Liver (tissue), 9 donors: ENCODE measurements around the gene BEST1. TPM values are rescaled to one million over a fixed set of nuclear protein-coding genes. Genes with fewer than 3 reads are reported as not detected.
A peak's percentile ranks its signal among the peaks of the same experiment; 100 is the strongest.

Source experiments
- DNase-seq: peaks from one replicate; pipeline ENCODE4 v3.0.0-alpha.2; 2017; ENCODE audit warnings: low spot score
- H3K27ac ChIP-seq, 2 donors: one replicate each; pipeline ENCODE4 v1.7.0; 2013; ENCODE audit warnings: inconsistent platforms in 2 of 2, low read length in 2 of 2, control low read depth in 1 of 2, low read depth in 1 of 2, mild to moderate bottlenecking in 1 of 2
- H3K27me3 ChIP-seq, 4 donors: one replicate each; pipeline versions ENCODE4 v1.6.1 to v1.7.0; 2013; ENCODE audit warnings: low read length in 3 of 4, inconsistent platforms in 1 of 4, mild to moderate bottlenecking in 1 of 4, moderate library complexity in 1 of 4; ENCODE audit not compliant: control insufficient read depth in 4 of 4, insufficient read depth in 4 of 4
- H3K36me3 ChIP-seq, 4 donors: one replicate each; pipeline versions ENCODE4 v1.6.1 to v1.7.0; 2013; ENCODE audit warnings: low read length in 3 of 4, mild to moderate bottlenecking in 3 of 4, low read depth in 1 of 4, moderate library complexity in 1 of 4; ENCODE audit not compliant: control insufficient read depth in 4 of 4, insufficient read depth in 3 of 4
- H3K4me1 ChIP-seq, 4 donors: one replicate each; pipeline versions ENCODE4 v1.6.1 to v1.7.0; 2013; ENCODE audit warnings: low read length in 3 of 4, mild to moderate bottlenecking in 3 of 4, moderate library complexity in 1 of 4; ENCODE audit not compliant: control insufficient read depth in 4 of 4, insufficient read depth in 4 of 4
- H3K4me3 ChIP-seq, 3 donors: one replicate each; pipeline versions ENCODE4 v1.6.1 to v1.7.0; 2013; ENCODE audit warnings: low read length in 3 of 3, control low read depth in 1 of 3, low read depth in 1 of 3, mild to moderate bottlenecking in 1 of 3
- H3K9ac ChIP-seq, 2 donors: one replicate each; pipeline ENCODE4 v1.7.0; 2013; ENCODE audit warnings: low read length in 2 of 2, mild to moderate bottlenecking in 2 of 2, moderate library complexity in 2 of 2, control low read depth in 1 of 2, low read depth in 1 of 2
- H3K9me3 ChIP-seq, 4 donors: one replicate each; pipeline versions ENCODE4 v1.6.1 to v1.7.0; 2013; ENCODE audit warnings: low read length in 3 of 4; ENCODE audit not compliant: control insufficient read depth in 4 of 4
- EGR1 ChIP-seq, 2 donors: IDR thresholded peaks; 2 replicates each; pipeline ENCODE4 v1.6.1; 2016 to 2018; ENCODE audit warnings: antibody characterized with exemption in 2 of 2, low read depth in 2 of 2
- FOXA1 ChIP-seq: IDR thresholded peaks from 2 replicates; pipeline ENCODE4 v1.6.1; 2016; ENCODE audit warnings: antibody characterized with exemption
- FOXA2 ChIP-seq: IDR thresholded peaks from 2 replicates; pipeline ENCODE4 v1.6.1; 2016; ENCODE audit warnings: antibody characterized with exemption
- GABPA ChIP-seq, 2 donors: IDR thresholded peaks in 1 of 2; conservative IDR thresholded peaks in 1 of 2; 2 replicates each; pipeline ENCODE4 v1.6.1; 2016; ENCODE audit warnings: antibody characterized with exemption in 2 of 2, mild to moderate bottlenecking in 1 of 2, moderate library complexity in 1 of 2
- HNF4A ChIP-seq, 2 donors: conservative IDR thresholded peaks; 2 replicates each; pipeline ENCODE4 v1.6.1; 2016; ENCODE audit warnings: antibody characterized with exemption in 2 of 2, mild to moderate bottlenecking in 2 of 2
- HNF4G ChIP-seq: IDR thresholded peaks from 2 replicates; pipeline ENCODE4 v1.6.1; 2016; ENCODE audit warnings: antibody characterized with exemption
- JUND ChIP-seq, 2 donors: IDR thresholded peaks; 2 replicates each; pipeline ENCODE4 v1.6.1; 2016; ENCODE audit warnings: antibody characterized with exemption in 2 of 2
- RXRA ChIP-seq, 2 donors: IDR thresholded peaks; 2 replicates each; pipeline ENCODE4 v1.6.1; 2017 to 2018; ENCODE audit warnings: antibody characterized with exemption in 2 of 2, mild to moderate bottlenecking in 1 of 2
- SP1 ChIP-seq: IDR thresholded peaks from 2 replicates; pipeline ENCODE4 v1.6.1; 2018; ENCODE audit warnings: antibody characterized with exemption, mild to moderate bottlenecking
- TAF1 ChIP-seq: conservative IDR thresholded peaks from 2 replicates; pipeline ENCODE4 v1.6.1; 2016; ENCODE audit warnings: antibody characterized with exemption, mild to moderate bottlenecking
- YY1 ChIP-seq: IDR thresholded peaks from 2 replicates; pipeline ENCODE4 v1.6.1; 2016; ENCODE audit warnings: antibody characterized with exemption, mild to moderate bottlenecking
- WGBS: extraction: QIAGEN DNeasy Blood & Tissue Kit; methylation state at CpG from one replicate; pipeline ENCODE4 v1.1.7; 2013; 5-methylcytosine and 5-hydroxymethylcytosine counted together
- polyA plus RNA-seq, 2 donors: library from polyadenylated mRNA; stranded (reverse) in 1 of 2; unstranded in 1 of 2; fragments of 200-250 nt in 1 of 2; fragments of >200 nt in 1 of 2; fragmentation: Nextera tagmentation in 1 of 2; extraction: Ambion mirVana in 1 of 2; gene quantifications; one replicate each; pipeline versions ENCODE4 v1.2.1 to v1.2.3, GENCODE V29; 2013 to 2015
- total RNA-seq, 2 donors: library from RNA; depleted of rRNA; stranded (reverse); fragments of >200 nt; gene quantifications; one replicate each; pipeline ENCODE4 v1.2.3, GENCODE V29; 2014
- TF ChIP-seq, protein P1 (sequence below): IDR thresholded peaks from 2 replicates; pipeline ENCODE4 v1.6.1; 2016; ENCODE audit warnings: antibody characterized with exemption
- TF ChIP-seq, protein P2 (sequence below): IDR thresholded peaks from 2 replicates; pipeline ENCODE4 v1.6.1; 2016; ENCODE audit warnings: antibody characterized with exemption
- TF ChIP-seq, protein P3 (sequence below): IDR thresholded peaks from 2 replicates; pipeline ENCODE4 v1.6.1; 2016; ENCODE audit warnings: antibody characterized with exemption
- TF ChIP-seq, protein P4 (sequence below): IDR thresholded peaks from 2 replicates; pipeline ENCODE4 v1.6.1; 2016; ENCODE audit warnings: antibody characterized with exemption, mild to moderate bottlenecking
- TF ChIP-seq, protein P5 (sequence below): fragments of 150-350 bp; IDR thresholded peaks from 2 replicates; pipeline ENCODE4 v1.5.1; 2017; ENCODE audit warnings: improper control_type of control experiment, low read depth, low read length; ENCODE audit not compliant: missing input control
- donor health status: healthy.
- donor health status: healthy.
- donor health status: healthy.
- donor health status: healthy.
- donor health status: healthy.

Gene BEST1
- total and polyA plus RNA-seq, 4 donors, result 0.22 to 1.6 (median 1.1) TPM

DNA sequence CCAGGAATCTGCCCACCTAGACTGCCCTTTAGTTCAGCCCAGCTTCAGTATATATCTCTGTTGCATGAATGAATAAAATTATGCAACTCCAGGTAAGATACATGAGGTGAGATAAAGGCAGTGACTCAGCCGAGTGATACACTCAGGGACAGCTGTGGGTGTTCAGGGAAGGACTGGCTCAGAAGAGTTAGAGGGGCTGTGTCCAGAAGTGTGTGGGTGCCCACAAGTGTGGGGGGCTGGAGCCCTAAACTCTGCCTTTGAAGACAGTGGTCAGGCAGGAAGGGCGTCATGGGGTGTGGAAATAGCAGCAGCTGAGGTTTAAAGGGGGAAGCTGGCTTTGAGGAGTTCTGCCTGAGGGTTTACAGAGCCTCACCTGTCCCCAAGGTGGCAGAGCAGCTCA is 9.0 kb downstream of the BEST1 start:
- DNase-seq, result peak; percentile 25
- Histone ChIP-seq H3K4me1 (peaks cover under 1 to 16% (median 11%) of the 10 kb centered on the region in 4 donors), H3K9me3 (no peaks in the 10 kb centered on the region), H3K27me3 (no peaks in the 10 kb centered on the region), H3K9ac (no peak overlapping the region), H3K4me3 (no peak overlapping the region), H3K36me3 (peaks cover 0 to 6% (median 4%) of the 10 kb centered on the region in 4 donors), H3K27ac (no peak overlapping the region)
- TF ChIP-seq TAF1 (no peak), HNF4G (no peak), YY1 (no peak)
- TF ChIP-seq, protein P1, sequence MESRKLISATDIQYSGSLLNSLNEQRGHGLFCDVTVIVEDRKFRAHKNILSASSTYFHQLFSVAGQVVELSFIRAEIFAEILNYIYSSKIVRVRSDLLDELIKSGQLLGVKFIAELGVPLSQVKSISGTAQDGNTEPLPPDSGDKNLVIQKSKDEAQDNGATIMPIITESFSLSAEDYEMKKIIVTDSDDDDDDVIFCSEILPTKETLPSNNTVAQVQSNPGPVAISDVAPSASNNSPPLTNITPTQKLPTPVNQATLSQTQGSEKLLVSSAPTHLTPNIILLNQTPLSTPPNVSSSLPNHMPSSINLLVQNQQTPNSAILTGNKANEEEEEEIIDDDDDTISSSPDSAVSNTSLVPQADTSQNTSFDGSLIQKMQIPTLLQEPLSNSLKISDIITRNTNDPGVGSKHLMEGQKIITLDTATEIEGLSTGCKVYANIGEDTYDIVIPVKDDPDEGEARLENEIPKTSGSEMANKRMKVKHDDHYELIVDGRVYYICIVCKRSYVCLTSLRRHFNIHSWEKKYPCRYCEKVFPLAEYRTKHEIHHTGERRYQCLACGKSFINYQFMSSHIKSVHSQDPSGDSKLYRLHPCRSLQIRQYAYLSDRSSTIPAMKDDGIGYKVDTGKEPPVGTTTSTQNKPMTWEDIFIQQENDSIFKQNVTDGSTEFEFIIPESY, result no peak
- 31% methylated on average over 2 of the region's 2 CpGs for WGBS

DNA sequence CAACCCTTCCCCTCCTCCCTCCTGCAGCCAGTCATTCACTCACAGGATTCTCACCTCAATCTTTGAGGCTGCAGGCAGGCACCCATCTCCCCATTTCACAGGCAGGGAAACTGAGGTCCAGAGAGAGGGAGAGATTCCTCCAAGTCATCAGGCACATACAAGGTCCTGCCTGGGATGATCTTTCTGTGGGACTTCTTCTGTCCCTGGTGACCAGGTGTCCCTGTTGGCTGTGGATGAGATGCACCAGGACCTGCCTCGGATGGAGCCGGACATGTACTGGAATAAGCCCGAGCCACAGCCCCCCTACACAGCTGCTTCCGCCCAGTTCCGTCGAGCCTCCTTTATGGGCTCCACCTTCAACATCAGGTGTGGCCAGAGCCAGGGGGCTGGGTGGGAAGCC is 9.5 kb downstream of the BEST1 start:
- DNase-seq, result peak; percentile 29
- Histone ChIP-seq H3K27me3 (no peaks in the 10 kb centered on the region), H3K27ac (no peak overlapping the region), H3K9ac (no peak overlapping the region), H3K9me3 (no peaks in the 10 kb centered on the region), H3K4me1 (peaks cover 4 to 20% (median 12%) of the 10 kb centered on the region in 4 donors), H3K4me3 (no peak overlapping the region), H3K36me3 (peaks cover 0 to 10% (median 6%) of the 10 kb centered on the region in 4 donors)
- 92% methylated on average over 6 of the region's 6 CpGs for WGBS
- TF ChIP-seq, protein P2, sequence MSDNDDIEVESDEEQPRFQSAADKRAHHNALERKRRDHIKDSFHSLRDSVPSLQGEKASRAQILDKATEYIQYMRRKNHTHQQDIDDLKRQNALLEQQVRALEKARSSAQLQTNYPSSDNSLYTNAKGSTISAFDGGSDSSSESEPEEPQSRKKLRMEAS, result no peak

DNA sequence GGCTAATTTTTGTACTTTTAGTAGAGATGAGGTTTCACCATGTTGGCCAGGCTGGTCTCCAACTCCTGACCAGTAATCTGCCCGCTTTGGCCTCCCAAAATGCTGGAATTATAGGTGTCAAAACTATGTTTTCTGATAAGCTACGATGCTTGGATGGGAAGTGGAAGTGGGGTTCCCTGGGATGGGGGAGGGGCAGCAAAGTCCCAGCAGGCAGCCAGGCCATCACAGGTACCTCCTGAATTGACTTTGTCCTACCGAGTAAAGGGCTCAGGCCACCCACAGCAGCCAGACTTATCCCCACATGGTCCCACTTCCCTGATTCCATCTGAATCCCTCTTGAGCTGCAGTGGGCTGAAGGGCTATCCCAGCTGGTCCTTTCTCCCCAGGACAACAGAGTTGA is 10.4 kb downstream of the BEST1 start:
- H3K36me3 ChIP-seq, result peaks cover 0 to 14% (median 13%) of the 10 kb centered on the region in 4 donors
- H3K4me3 ChIP-seq, result no peak overlapping the region
- peak; percentile 32 for DNase-seq
- H3K9me3 ChIP-seq, result no peaks in the 10 kb centered on the region
- TF ChIP-seq, protein P3, sequence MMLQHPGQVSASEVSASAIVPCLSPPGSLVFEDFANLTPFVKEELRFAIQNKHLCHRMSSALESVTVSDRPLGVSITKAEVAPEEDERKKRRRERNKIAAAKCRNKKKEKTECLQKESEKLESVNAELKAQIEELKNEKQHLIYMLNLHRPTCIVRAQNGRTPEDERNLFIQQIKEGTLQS, result no peak
- TF ChIP-seq FOXA1, result no peak
- TF ChIP-seq TAF1, result no peak
- TF ChIP-seq RXRA (IDR thresholded peaks at IDR 0.05), result no peak
- TF ChIP-seq GABPA (IDR thresholded peaks at IDR 0.05 in 1 of 2, conservative IDR thresholded peaks at IDR 0.05 in 1 of 2), result no peak
- TF ChIP-seq SP1, result no peak
- TF ChIP-seq, protein P4, sequence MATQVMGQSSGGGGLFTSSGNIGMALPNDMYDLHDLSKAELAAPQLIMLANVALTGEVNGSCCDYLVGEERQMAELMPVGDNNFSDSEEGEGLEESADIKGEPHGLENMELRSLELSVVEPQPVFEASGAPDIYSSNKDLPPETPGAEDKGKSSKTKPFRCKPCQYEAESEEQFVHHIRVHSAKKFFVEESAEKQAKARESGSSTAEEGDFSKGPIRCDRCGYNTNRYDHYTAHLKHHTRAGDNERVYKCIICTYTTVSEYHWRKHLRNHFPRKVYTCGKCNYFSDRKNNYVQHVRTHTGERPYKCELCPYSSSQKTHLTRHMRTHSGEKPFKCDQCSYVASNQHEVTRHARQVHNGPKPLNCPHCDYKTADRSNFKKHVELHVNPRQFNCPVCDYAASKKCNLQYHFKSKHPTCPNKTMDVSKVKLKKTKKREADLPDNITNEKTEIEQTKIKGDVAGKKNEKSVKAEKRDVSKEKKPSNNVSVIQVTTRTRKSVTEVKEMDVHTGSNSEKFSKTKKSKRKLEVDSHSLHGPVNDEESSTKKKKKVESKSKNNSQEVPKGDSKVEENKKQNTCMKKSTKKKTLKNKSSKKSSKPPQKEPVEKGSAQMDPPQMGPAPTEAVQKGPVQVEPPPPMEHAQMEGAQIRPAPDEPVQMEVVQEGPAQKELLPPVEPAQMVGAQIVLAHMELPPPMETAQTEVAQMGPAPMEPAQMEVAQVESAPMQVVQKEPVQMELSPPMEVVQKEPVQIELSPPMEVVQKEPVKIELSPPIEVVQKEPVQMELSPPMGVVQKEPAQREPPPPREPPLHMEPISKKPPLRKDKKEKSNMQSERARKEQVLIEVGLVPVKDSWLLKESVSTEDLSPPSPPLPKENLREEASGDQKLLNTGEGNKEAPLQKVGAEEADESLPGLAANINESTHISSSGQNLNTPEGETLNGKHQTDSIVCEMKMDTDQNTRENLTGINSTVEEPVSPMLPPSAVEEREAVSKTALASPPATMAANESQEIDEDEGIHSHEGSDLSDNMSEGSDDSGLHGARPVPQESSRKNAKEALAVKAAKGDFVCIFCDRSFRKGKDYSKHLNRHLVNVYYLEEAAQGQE, result no peak
- TF ChIP-seq, protein P2, result no peak
- TF ChIP-seq HNF4G, result no peak
- no peak for TF ChIP-seq JUND (IDR thresholded peaks at IDR 0.05)
- TF ChIP-seq YY1, result no peak
- no peak for TF ChIP-seq EGR1 (IDR thresholded peaks at IDR 0.05; ENCODE audit: low read depth in 2 of 2)
- TF ChIP-seq, protein P1, result no peak
- TF ChIP-seq FOXA2, result no peak
- TF ChIP-seq, protein P5, sequence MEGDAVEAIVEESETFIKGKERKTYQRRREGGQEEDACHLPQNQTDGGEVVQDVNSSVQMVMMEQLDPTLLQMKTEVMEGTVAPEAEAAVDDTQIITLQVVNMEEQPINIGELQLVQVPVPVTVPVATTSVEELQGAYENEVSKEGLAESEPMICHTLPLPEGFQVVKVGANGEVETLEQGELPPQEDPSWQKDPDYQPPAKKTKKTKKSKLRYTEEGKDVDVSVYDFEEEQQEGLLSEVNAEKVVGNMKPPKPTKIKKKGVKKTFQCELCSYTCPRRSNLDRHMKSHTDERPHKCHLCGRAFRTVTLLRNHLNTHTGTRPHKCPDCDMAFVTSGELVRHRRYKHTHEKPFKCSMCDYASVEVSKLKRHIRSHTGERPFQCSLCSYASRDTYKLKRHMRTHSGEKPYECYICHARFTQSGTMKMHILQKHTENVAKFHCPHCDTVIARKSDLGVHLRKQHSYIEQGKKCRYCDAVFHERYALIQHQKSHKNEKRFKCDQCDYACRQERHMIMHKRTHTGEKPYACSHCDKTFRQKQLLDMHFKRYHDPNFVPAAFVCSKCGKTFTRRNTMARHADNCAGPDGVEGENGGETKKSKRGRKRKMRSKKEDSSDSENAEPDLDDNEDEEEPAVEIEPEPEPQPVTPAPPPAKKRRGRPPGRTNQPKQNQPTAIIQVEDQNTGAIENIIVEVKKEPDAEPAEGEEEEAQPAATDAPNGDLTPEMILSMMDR, result no peak
- no peak for TF ChIP-seq HNF4A (conservative IDR thresholded peaks at IDR 0.05)
- no peaks in the 10 kb centered on the region for H3K27me3 ChIP-seq
- H3K27ac ChIP-seq, result no peak overlapping the region
- H3K9ac ChIP-seq, result no peak overlapping the region
- H3K4me1 ChIP-seq, result peaks cover 4 to 25% (median 17%) of the 10 kb centered on the region in 4 donors
- 88% methylated on average over 3 of the region's 3 CpGs for WGBS
